ENCODE results near the gene LRRC10B. TPM values are rescaled to one million over a fixed set of nuclear protein-coding genes. Genes with fewer than 3 reads are reported as not detected.
"Not testable (repeated sequence)": the region's sequence is repeated elsewhere in the genome, so short reads cannot be mapped to it uniquely, and the experiment has no call there.

LRRC10B gene
- under 0.01 TPM in 2 replicates for total RNA-seq

DNA sequence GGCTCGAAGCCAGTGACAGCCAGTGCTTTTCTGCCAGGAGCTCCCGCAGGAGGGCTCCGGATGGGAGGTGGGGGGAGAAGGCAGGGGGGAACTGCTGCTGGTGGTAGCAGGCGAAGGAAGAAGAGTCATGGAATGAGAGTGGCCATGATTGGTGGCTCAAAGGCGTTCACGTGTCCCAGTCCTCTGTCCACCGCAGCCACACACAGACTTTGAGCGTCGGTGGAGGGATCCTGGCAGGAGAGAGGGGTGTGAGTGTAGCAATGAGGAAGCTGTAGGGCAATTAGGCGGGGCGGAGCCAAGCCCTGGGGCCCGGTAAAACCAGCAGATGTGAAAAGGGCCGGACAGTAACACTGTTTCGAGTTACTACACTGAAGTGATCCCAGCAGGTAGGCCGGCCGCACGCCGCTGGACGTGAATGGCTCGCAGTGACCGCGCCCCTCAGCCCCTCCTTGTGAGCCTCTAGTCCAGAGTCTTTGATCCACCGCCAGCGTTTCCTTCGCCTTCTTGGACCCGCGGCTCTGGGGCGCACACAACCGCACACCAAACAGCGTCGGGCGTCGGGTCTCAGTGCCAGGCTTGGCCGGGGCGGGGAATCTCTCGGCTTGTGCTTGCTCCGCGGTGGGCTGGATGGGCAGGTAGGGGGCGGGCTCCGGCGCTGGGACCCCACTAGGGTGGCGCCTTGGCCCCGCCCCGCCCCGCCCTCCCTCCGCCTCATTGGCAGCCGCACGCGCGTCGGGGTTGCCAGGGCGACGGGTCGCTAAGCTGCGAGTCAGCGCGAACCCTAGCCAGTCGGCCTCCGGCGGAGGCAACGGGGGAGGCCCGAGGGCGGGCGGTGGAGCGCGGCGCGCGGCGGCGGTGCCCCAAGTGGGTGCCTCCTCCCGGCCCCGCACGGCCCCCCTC lies at the start of gene LRRC10B:
Gene LRRC10B, plus strand, starts transcription at position 788 of the 900 bp plus-strand sequence. CDS start 250 bp downstream, outside the sequence.
- TF ChIP-seq, protein P1, sequence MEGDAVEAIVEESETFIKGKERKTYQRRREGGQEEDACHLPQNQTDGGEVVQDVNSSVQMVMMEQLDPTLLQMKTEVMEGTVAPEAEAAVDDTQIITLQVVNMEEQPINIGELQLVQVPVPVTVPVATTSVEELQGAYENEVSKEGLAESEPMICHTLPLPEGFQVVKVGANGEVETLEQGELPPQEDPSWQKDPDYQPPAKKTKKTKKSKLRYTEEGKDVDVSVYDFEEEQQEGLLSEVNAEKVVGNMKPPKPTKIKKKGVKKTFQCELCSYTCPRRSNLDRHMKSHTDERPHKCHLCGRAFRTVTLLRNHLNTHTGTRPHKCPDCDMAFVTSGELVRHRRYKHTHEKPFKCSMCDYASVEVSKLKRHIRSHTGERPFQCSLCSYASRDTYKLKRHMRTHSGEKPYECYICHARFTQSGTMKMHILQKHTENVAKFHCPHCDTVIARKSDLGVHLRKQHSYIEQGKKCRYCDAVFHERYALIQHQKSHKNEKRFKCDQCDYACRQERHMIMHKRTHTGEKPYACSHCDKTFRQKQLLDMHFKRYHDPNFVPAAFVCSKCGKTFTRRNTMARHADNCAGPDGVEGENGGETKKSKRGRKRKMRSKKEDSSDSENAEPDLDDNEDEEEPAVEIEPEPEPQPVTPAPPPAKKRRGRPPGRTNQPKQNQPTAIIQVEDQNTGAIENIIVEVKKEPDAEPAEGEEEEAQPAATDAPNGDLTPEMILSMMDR (IDR thresholded peaks at IDR 0.05; ENCODE audit: extremely low read depth, low read depth, low read length): no peak
- peak within 1 kb of the TSS; percentile 39 for H3K4me3 ChIP-seq (ENCODE audit: insufficient read depth, low read length)
- peak within 1 kb of the TSS; percentile 72 for H3K4me2 ChIP-seq (ENCODE audit: insufficient read depth, low read length)
- H4K20me1 ChIP-seq (ENCODE audit: insufficient read depth, low read length): no peaks in the 10 kb centered on the region
- H3K9me3 ChIP-seq (ENCODE audit: low read depth, low read length): no peaks in the 10 kb centered on the region
- peak within 1 kb of the TSS; percentile 72 for H2AFZ ChIP-seq (ENCODE audit: low read length)
- no peak for DNase-seq (ENCODE audit: insufficient read length, low spot score, missing footprints)
- H3K27me3 ChIP-seq (ENCODE audit: insufficient read depth, low read length): peaks cover 45% of the 10 kb centered on the region
- H3K27ac ChIP-seq (ENCODE audit: low read depth, low read length): no peak within 1 kb of the TSS
- no peaks in the 10 kb centered on the region for H3K36me3 ChIP-seq (ENCODE audit: insufficient read depth, low read length)
- H3K4me1 ChIP-seq (ENCODE audit: insufficient read depth, low read length): no peaks in the 10 kb centered on the region
- H3K79me2 ChIP-seq (ENCODE audit: insufficient read depth, low read length): no peaks in the 10 kb centered on the region

DNA sequence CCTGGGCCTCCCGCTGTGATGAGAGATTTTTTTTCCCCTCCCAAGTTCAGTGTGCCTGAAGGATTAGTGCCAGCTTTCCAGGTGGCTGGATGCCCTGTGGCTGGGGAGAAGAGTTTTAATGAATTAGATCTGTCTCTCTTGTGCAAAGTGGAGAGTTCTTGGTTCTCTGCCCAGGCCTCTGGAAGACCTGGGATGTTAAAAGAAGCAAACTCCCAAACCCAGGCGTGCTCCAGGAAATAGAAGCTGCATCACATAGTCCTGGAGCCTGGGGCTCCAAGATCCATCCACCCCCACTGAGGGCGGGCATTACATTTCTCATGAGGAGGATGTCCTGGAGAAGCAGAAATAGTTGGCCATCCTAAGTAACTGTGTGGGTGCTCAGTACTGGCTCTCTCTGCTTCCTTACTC lies 48.1 kb upstream of the LRRC10B start:
- Histone ChIP-seq H3K9me3 (ENCODE audit: low read depth, low read length) (no peaks in the 10 kb centered on the region), H3K4me1 (ENCODE audit: insufficient read depth, low read length) (no peaks in the 10 kb centered on the region), H4K20me1 (ENCODE audit: insufficient read depth, low read length) (peaks cover 17% of the 10 kb centered on the region), H3K27ac (ENCODE audit: low read depth, low read length) (no peak overlapping the region), H3K79me2 (ENCODE audit: insufficient read depth, low read length) (peaks cover 2% of the 10 kb centered on the region), H3K4me2 (ENCODE audit: insufficient read depth, low read length) (no peak overlapping the region), H2AFZ (ENCODE audit: low read length) (no peak overlapping the region), H3K27me3 (ENCODE audit: insufficient read depth, low read length) (no peaks in the 10 kb centered on the region), H3K4me3 (ENCODE audit: insufficient read depth, low read length) (no peak overlapping the region), H3K36me3 (ENCODE audit: insufficient read depth, low read length) (no peaks in the 10 kb centered on the region)
- TF ChIP-seq, protein P1 (IDR thresholded peaks at IDR 0.05; ENCODE audit: extremely low read depth, low read depth, low read length): no peak
- DNase-seq (ENCODE audit: insufficient read length, low spot score, missing footprints): peak; percentile 65

DNA sequence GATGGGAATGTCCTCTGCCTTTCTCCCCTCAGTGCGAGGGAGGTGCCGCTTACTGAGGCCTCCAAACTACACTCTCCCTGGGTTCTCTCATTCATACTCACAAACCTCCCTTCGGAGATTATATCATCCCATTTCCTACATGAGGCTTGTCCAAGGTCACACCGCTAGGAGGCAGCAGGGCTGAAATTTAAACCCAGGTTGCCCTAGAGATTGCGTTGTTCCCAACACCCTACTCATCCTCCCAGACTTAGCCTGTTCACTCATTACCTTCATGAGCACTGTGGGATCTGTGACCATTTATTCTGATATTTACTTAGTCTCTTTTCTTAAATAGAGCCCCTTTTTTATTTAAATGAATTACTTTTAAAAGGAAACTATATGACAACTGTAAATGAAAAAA lies 47.6 kb upstream of the LRRC10B start:
- H3K4me3 ChIP-seq (ENCODE audit: insufficient read depth, low read length): no peak overlapping the region
- no peaks in the 10 kb centered on the region for H3K27me3 ChIP-seq (ENCODE audit: insufficient read depth, low read length)
- H3K27ac ChIP-seq (ENCODE audit: low read depth, low read length): no peak overlapping the region
- H3K36me3 ChIP-seq (ENCODE audit: insufficient read depth, low read length): no peaks in the 10 kb centered on the region
- peak; percentile 62 for DNase-seq (ENCODE audit: insufficient read length, low spot score, missing footprints)
- H4K20me1 ChIP-seq (ENCODE audit: insufficient read depth, low read length): peaks cover 13% of the 10 kb centered on the region
- no peaks in the 10 kb centered on the region for H3K9me3 ChIP-seq (ENCODE audit: low read depth, low read length)
- TF ChIP-seq, protein P1 (IDR thresholded peaks at IDR 0.05; ENCODE audit: extremely low read depth, low read depth, low read length): peak; percentile 6
- H3K4me2 ChIP-seq (ENCODE audit: insufficient read depth, low read length): no peak overlapping the region
- H3K79me2 ChIP-seq (ENCODE audit: insufficient read depth, low read length): peaks cover 2% of the 10 kb centered on the region
- H3K4me1 ChIP-seq (ENCODE audit: insufficient read depth, low read length): no peaks in the 10 kb centered on the region
- no peak overlapping the region for H2AFZ ChIP-seq (ENCODE audit: low read length)

DNA sequence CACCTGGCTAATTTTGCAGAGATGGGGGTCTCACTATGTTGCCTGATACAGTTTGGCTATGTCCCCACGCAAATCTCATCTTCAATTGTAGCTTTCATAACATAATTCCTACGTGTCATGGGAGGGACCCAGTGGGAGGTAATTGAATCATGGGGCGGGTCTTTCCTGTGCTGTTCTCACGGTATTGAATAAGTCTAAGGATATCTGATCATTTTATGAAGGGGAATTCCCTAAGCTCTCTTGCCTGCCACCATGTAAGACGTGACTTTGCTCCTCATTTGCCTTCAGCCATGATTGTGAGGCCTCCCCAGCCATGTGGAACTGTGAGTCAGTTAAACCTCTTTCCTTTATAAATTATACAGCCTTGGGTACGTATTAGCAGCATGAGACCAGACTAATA lies 40.9 kb upstream of the LRRC10B start:
- not testable (repeated sequence) for DNase-seq (ENCODE audit: insufficient read length, low spot score, missing footprints); H3K79me2 ChIP-seq (ENCODE audit: insufficient read depth, low read length); H3K9me3 ChIP-seq (ENCODE audit: low read depth, low read length); H3K27me3 ChIP-seq (ENCODE audit: insufficient read depth, low read length); H3K4me2 ChIP-seq (ENCODE audit: insufficient read depth, low read length); H2AFZ ChIP-seq (ENCODE audit: low read length); H4K20me1 ChIP-seq (ENCODE audit: insufficient read depth, low read length); H3K4me3 ChIP-seq (ENCODE audit: insufficient read depth, low read length); H3K27ac ChIP-seq (ENCODE audit: low read depth, low read length); H3K36me3 ChIP-seq (ENCODE audit: insufficient read depth, low read length); H3K4me1 ChIP-seq (ENCODE audit: insufficient read depth, low read length)
